ENCODE results near the gene EPOP. TPM values are rescaled to one million over a fixed set of nuclear protein-coding genes. Genes with fewer than 3 reads are reported as not detected.
A peak's percentile ranks its signal among the peaks of the same experiment; 100 is the strongest.

EPOP gene
- total and polyA plus RNA-seq, 2 of the 13 experiments (the other 11 are each of a cell fraction or from before 2014, with no cell fraction given), result 14.7 to 37.8 TPM

- TF ChIP-seq PAXIP1 (CRISPR knock-in tag; conservative IDR thresholded peaks at IDR 0.05) (no peak; the same call in 1 of the 2 replicates), ARNTL (CRISPR knock-in tag; IDR thresholded peaks at IDR 0.05) (peak; percentile 99), ZNF468 (CRISPR knock-in tag; IDR thresholded peaks at IDR 0.05) (no peak), HOXD1 (CRISPR knock-in tag; IDR thresholded peaks at IDR 0.05) (peak; percentile 53; the same call in 1 of the 2 replicates), FIP1L1 (IDR thresholded peaks at IDR 0.05; ENCODE audit: borderline replicate concordance, insufficient read depth, low read depth, low read length) (no peak), ZNF557 (CRISPR knock-in tag; IDR thresholded peaks at IDR 0.05) (peak; percentile 96), ZNF747 (CRISPR knock-in tag; IDR thresholded peaks at IDR 0.05; ENCODE audit: borderline replicate concordance) (peak; percentile 97), CHD4 (IDR thresholded peaks at IDR 0.05; ENCODE audit: borderline replicate concordance, low read length) (peak; percentile 81), ZNF251 (CRISPR knock-in tag; IDR thresholded peaks at IDR 0.05) (no peak), SOX6 (IDR thresholded peaks at IDR 0.05) (no peak), SOX6 (CRISPR knock-in tag; IDR thresholded peaks at IDR 0.05) (peak; percentile 23; the same call in 1 of the 2 replicates), RXRA (CRISPR knock-in tag; IDR thresholded peaks at IDR 0.05) (peak; percentile 68), PHB2 (IDR thresholded peaks at IDR 0.05; ENCODE audit: partially characterized antibody) (no peak), ATF6 (CRISPR knock-in tag; conservative IDR thresholded peaks at IDR 0.05) (no peak; the same call in 1 of the 2 replicates), JDP2 (CRISPR knock-in tag; IDR thresholded peaks at IDR 0.05; ENCODE audit: borderline replicate concordance) (peak; percentile 74; the same call in 1 of the 2 replicates), RELA (CRISPR knock-in tag; IDR thresholded peaks at IDR 0.05) (no peak; the same call in 1 of the 2 replicates), ZXDC (CRISPR knock-in tag; IDR thresholded peaks at IDR 0.05) (0 out of 2 replicates have a peak, but pooled peaks have one; percentile 65), ELF1 (CRISPR knock-in tag; IDR thresholded peaks at IDR 0.05) (peak; percentile 4; the same call in 1 of the 2 replicates), ZNF746 (CRISPR knock-in tag; IDR thresholded peaks at IDR 0.05) (peak; percentile 85), HDAC1 (CRISPR knock-in tag; IDR thresholded peaks at IDR 0.05) (peak; percentile 97)
- TF ChIP-seq, protein P1, sequence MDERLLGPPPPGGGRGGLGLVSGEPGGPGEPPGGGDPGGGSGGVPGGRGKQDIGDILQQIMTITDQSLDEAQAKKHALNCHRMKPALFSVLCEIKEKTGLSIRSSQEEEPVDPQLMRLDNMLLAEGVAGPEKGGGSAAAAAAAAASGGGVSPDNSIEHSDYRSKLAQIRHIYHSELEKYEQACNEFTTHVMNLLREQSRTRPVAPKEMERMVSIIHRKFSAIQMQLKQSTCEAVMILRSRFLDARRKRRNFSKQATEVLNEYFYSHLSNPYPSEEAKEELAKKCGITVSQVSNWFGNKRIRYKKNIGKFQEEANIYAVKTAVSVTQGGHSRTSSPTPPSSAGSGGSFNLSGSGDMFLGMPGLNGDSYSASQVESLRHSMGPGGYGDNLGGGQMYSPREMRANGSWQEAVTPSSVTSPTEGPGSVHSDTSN (CRISPR knock-in tag; IDR thresholded peaks at IDR 0.05), result no peak
Observed at GRCh38 chr17:38674749-38675615, at the start of gene EPOP (continued).
